Measurements from ENCODE around the gene CADPS2.

The CADPS2 gene

GRCh38 chr7:122886357-122887081, at the start of gene CADPS2:
Gene CADPS2 (minus strand): TSS chr7:122886460. CDS start chr7:122886337, 123 bp downstream.
- no peak for DNase-seq

GRCh38 chr7:122935620-122936019, 49.4 kb upstream of the CADPS2 start:
- DNase-seq = no peak

- no peak for DNase-seq
Observed at GRCh38 chr7:122919643-122920181, 33.5 kb upstream of the CADPS2 start.

GRCh38 chr7:122914812-122915211, 28.6 kb upstream of the CADPS2 start:
- no peak for DNase-seq

- DNase-seq = no peak
Observed at GRCh38 chr7:122913608-122914007, 27.3 kb upstream of the CADPS2 start.

GRCh38 chr7:122902751-122903495, 16.7 kb upstream of the CADPS2 start:
- DNase-seq = no peak

GRCh38 chr7:122901250-122901649, 15.0 kb upstream of the CADPS2 start:
- DNase-seq = no peak

GRCh38 chr7:122896509-122896908, 10.2 kb upstream of the CADPS2 start:
- DNase-seq = no peak

GRCh38 chr7:122893486-122893885, 7.2 kb upstream of the CADPS2 start:
- no peak for DNase-seq

GRCh38 chr7:122889116-122889515, 2.9 kb upstream of the CADPS2 start:
- no peak for DNase-seq

GRCh38 chr7:122887848-122888247, 1.6 kb upstream of the CADPS2 start:
- DNase-seq = no peak

- DNase-seq = no peak
Observed at GRCh38 chr7:122887198-122887597, 938 bp upstream of the CADPS2 start.

GRCh38 chr7:122885583-122886356, 490 bp downstream of the CADPS2 start:
- DNase-seq = no peak

- DNase-seq = no peak
Observed at GRCh38 chr7:122884186-122884585, 2.1 kb downstream of the CADPS2 start.

GRCh38 chr7:122883049-122883680, 3.1 kb downstream of the CADPS2 start:
- DNase-seq = no peak

GRCh38 chr7:122881324-122881723, 4.9 kb downstream of the CADPS2 start:
- DNase-seq = no peak

GRCh38 chr7:122869260-122869659, 17.0 kb downstream of the CADPS2 start:
- DNase-seq = no peak

GRCh38 chr7:122867471-122867980, 18.7 kb downstream of the CADPS2 start:
- no peak for DNase-seq

- DNase-seq = no peak
Observed at GRCh38 chr7:122864838-122865237, 21.4 kb downstream of the CADPS2 start.

GRCh38 chr7:122864016-122864415, 22.2 kb downstream of the CADPS2 start:
- no peak for DNase-seq

- DNase-seq = no peak
Observed at GRCh38 chr7:122858320-122858719, 27.9 kb downstream of the CADPS2 start.

GRCh38 chr7:122850528-122850927, 35.7 kb downstream of the CADPS2 start:
- no peak for DNase-seq

GRCh38 chr7:122849957-122850328, 36.3 kb downstream of the CADPS2 start:
- no peak for DNase-seq

Data from KG1 (cell line).